Measurements from ENCODE around the gene NAV3. TPM values are rescaled to one million over a fixed set of nuclear protein-coding genes. Genes with fewer than 3 reads are reported as not detected.
"Not testable (repeated sequence)": the region's sequence is repeated elsewhere in the genome, so short reads cannot be mapped to it uniquely, and the experiment has no call there.

Gene NAV3
- total and polyA plus RNA-seq, 5 donors, result 2.0 to 6.8 (median 4.4) TPM

GRCh38 chr12:78229591-78230101 is 399.0 kb downstream of the NAV3 start:
- intact Hi-C loops (cut with DNase I), result no loop called here
- ATAC-seq (no peak), DNase-seq (no peak)
- H3K4me3 ChIP-seq (ENCODE audit: low read length), result no peak overlapping the region
- 35% methylated on average over 4 of the region's 4 CpGs for WGBS
- H3K27me3 ChIP-seq (ENCODE audit: control insufficient read depth, insufficient read depth), result no peaks in the 10 kb centered on the region
- peaks cover 3% of the 10 kb centered on the region for H3K9me3 ChIP-seq (ENCODE audit: control insufficient read depth, low read length)
- H3K4me1 ChIP-seq (ENCODE audit: control insufficient read depth, insufficient read depth, low read length), result no peaks in the 10 kb centered on the region
- no peak overlapping the region for H3K27ac ChIP-seq (ENCODE audit: low read length)

- intact Hi-C loops (cut with DNase I), result no loop called here
- Histone ChIP-seq H3K4me1 (ENCODE audit: control insufficient read depth, insufficient read depth, low read length) (no peaks in the 10 kb centered on the region), H3K27ac (ENCODE audit: low read length) (no peak overlapping the region), H3K27me3 (ENCODE audit: control insufficient read depth, insufficient read depth) (no peaks in the 10 kb centered on the region), H3K9me3 (ENCODE audit: control insufficient read depth, low read length) (peaks cover 2% of the 10 kb centered on the region), H3K4me3 (ENCODE audit: low read length) (no peak overlapping the region)
- ATAC-seq, result no peak
- DNase-seq, result no peak
- WGBS, result 81% methylated on average over 3 of the region's 3 CpGs
Measured at GRCh38 chr12:78232756-78233155, 402.1 kb downstream of the NAV3 start.

- H3K4me3 ChIP-seq (ENCODE audit: low read length), result no peak overlapping the region
- no peaks in the 10 kb centered on the region for H3K4me1 ChIP-seq (ENCODE audit: control insufficient read depth, insufficient read depth, low read length)
- no peaks in the 10 kb centered on the region for H3K9me3 ChIP-seq (ENCODE audit: control insufficient read depth, low read length)
- no peak overlapping the region for H3K27ac ChIP-seq (ENCODE audit: low read length)
- H3K27me3 ChIP-seq (ENCODE audit: control insufficient read depth, insufficient read depth), result no peaks in the 10 kb centered on the region
- DNase-seq (no peak), ATAC-seq (no peak)
- intact Hi-C loops (cut with DNase I), result no loop called here
- 95% methylated on average over 1 of the region's 1 CpG for WGBS
Measured at GRCh38 chr12:78236264-78236663, 405.6 kb downstream of the NAV3 start.

GRCh38 chr12:78239544-78239943 is 408.9 kb downstream of the NAV3 start:
- 67% methylated on average over 3 of the region's 3 CpGs for WGBS
- Histone ChIP-seq H3K4me1 (ENCODE audit: control insufficient read depth, insufficient read depth, low read length) (no peaks in the 10 kb centered on the region), H3K27me3 (ENCODE audit: control insufficient read depth, insufficient read depth) (no peaks in the 10 kb centered on the region), H3K9me3 (ENCODE audit: control insufficient read depth, low read length) (no peaks in the 10 kb centered on the region), H3K4me3 (ENCODE audit: low read length) (no peak overlapping the region), H3K27ac (ENCODE audit: low read length) (no peak overlapping the region)
- DNase-seq, result no peak
- intact Hi-C loops (cut with DNase I), result no loop called here
- ATAC-seq, result no peak

GRCh38 chr12:78240827-78241226 is 410.1 kb downstream of the NAV3 start:
- no peaks in the 10 kb centered on the region for H3K4me1 ChIP-seq (ENCODE audit: control insufficient read depth, insufficient read depth, low read length)
- ATAC-seq (no peak), DNase-seq (no peak)
- 58% methylated on average over 1 of the region's 1 CpG for WGBS
- H3K27me3 ChIP-seq (ENCODE audit: control insufficient read depth, insufficient read depth), result no peaks in the 10 kb centered on the region
- intact Hi-C loops (cut with DNase I), result no loop called here
- H3K4me3 ChIP-seq (ENCODE audit: low read length), result no peak overlapping the region
- no peak overlapping the region for H3K27ac ChIP-seq (ENCODE audit: low read length)
- no peaks in the 10 kb centered on the region for H3K9me3 ChIP-seq (ENCODE audit: control insufficient read depth, low read length)

GRCh38 chr12:78241446-78241845 is 410.8 kb downstream of the NAV3 start:
- WGBS, result 60% methylated on average over 6 of the region's 6 CpGs
- ATAC-seq (no peak), DNase-seq (no peak)
- no peaks in the 10 kb centered on the region for H3K4me1 ChIP-seq (ENCODE audit: control insufficient read depth, insufficient read depth, low read length)
- H3K9me3 ChIP-seq (ENCODE audit: control insufficient read depth, low read length), result no peaks in the 10 kb centered on the region
- no peak overlapping the region for H3K27ac ChIP-seq (ENCODE audit: low read length)
- intact Hi-C loops (cut with DNase I), result no loop called here
- no peak overlapping the region for H3K4me3 ChIP-seq (ENCODE audit: low read length)
- H3K27me3 ChIP-seq (ENCODE audit: control insufficient read depth, insufficient read depth), result no peaks in the 10 kb centered on the region

GRCh38 chr12:78244916-78245507 is 414.3 kb downstream of the NAV3 start:
- H3K4me1 ChIP-seq (ENCODE audit: control insufficient read depth, insufficient read depth, low read length), result no peaks in the 10 kb centered on the region
- DNase-seq, result no peak
- no peak overlapping the region for H3K27ac ChIP-seq (ENCODE audit: low read length)
- H3K9me3 ChIP-seq (ENCODE audit: control insufficient read depth, low read length), result no peaks in the 10 kb centered on the region
- intact Hi-C loops (cut with DNase I), result no loop called here
- no peaks in the 10 kb centered on the region for H3K27me3 ChIP-seq (ENCODE audit: control insufficient read depth, insufficient read depth)
- no peak for ATAC-seq
- H3K4me3 ChIP-seq (ENCODE audit: low read length), result no peak overlapping the region
- WGBS, result 32% methylated on average over 2 of the region's 2 CpGs

- Histone ChIP-seq H3K4me3 (ENCODE audit: low read length) (no peak overlapping the region), H3K9me3 (ENCODE audit: control insufficient read depth, low read length) (no peaks in the 10 kb centered on the region), H3K27ac (ENCODE audit: low read length) (no peak overlapping the region), H3K27me3 (ENCODE audit: control insufficient read depth, insufficient read depth) (no peaks in the 10 kb centered on the region), H3K4me1 (ENCODE audit: control insufficient read depth, insufficient read depth, low read length) (no peaks in the 10 kb centered on the region)
- DNase-seq, result no peak
- WGBS, result 47% methylated on average over 1 of the region's 1 CpG
- intact Hi-C loops (cut with DNase I), result no loop called here
- no peak for ATAC-seq
Measured at GRCh38 chr12:78248321-78248720, 417.6 kb downstream of the NAV3 start.

- no peak overlapping the region for H3K4me3 ChIP-seq (ENCODE audit: low read length)
- no peaks in the 10 kb centered on the region for H3K9me3 ChIP-seq (ENCODE audit: control insufficient read depth, low read length)
- intact Hi-C loops (cut with DNase I), result no loop called here
- no peak for DNase-seq
- WGBS, result 68% methylated on average over 3 of the region's 3 CpGs
- H3K4me1 ChIP-seq (ENCODE audit: control insufficient read depth, insufficient read depth, low read length), result no peaks in the 10 kb centered on the region
- H3K27me3 ChIP-seq (ENCODE audit: control insufficient read depth, insufficient read depth), result no peaks in the 10 kb centered on the region
- no peak overlapping the region for H3K27ac ChIP-seq (ENCODE audit: low read length)
- ATAC-seq, result no peak
Measured at GRCh38 chr12:78249578-78249977, 418.9 kb downstream of the NAV3 start.

GRCh38 chr12:78257662-78258061 is 427.0 kb downstream of the NAV3 start:
- intact Hi-C loops (cut with DNase I); H3K4me3 ChIP-seq (ENCODE audit: low read length); H3K9me3 ChIP-seq (ENCODE audit: control insufficient read depth, low read length); H3K4me1 ChIP-seq (ENCODE audit: control insufficient read depth, insufficient read depth, low read length); H3K27me3 ChIP-seq (ENCODE audit: control insufficient read depth, insufficient read depth); H3K27ac ChIP-seq (ENCODE audit: low read length); ATAC-seq: not testable (repeated sequence)
- 89% methylated on average over 7 of the region's 7 CpGs for WGBS
- peak in 1 of 3 donors; percentile 29 for DNase-seq

- H3K4me1 ChIP-seq (ENCODE audit: control insufficient read depth, insufficient read depth, low read length), result no peaks in the 10 kb centered on the region
- no peaks in the 10 kb centered on the region for H3K27me3 ChIP-seq (ENCODE audit: control insufficient read depth, insufficient read depth)
- no peak overlapping the region for H3K27ac ChIP-seq (ENCODE audit: low read length)
- ATAC-seq, result no peak
- H3K4me3 ChIP-seq (ENCODE audit: low read length), result no peak overlapping the region
- intact Hi-C loops (cut with DNase I), result no loop called here
- DNase-seq, result no peak
- 95% methylated on average over 7 of the region's 7 CpGs for WGBS
- no peaks in the 10 kb centered on the region for H3K9me3 ChIP-seq (ENCODE audit: control insufficient read depth, low read length)
Measured at GRCh38 chr12:78260976-78261375, 430.3 kb downstream of the NAV3 start.

GRCh38 chr12:78261901-78262300 is 431.2 kb downstream of the NAV3 start:
- H3K4me3 ChIP-seq (ENCODE audit: low read length), result no peak overlapping the region
- DNase-seq (no peak), ATAC-seq (no peak)
- H3K27me3 ChIP-seq (ENCODE audit: control insufficient read depth, insufficient read depth), result no peaks in the 10 kb centered on the region
- no peak overlapping the region for H3K27ac ChIP-seq (ENCODE audit: low read length)
- no peaks in the 10 kb centered on the region for H3K4me1 ChIP-seq (ENCODE audit: control insufficient read depth, insufficient read depth, low read length)
- H3K9me3 ChIP-seq (ENCODE audit: control insufficient read depth, low read length), result no peaks in the 10 kb centered on the region
- intact Hi-C loops (cut with DNase I), result no loop called here
- WGBS, result 65% methylated on average over 2 of the region's 2 CpGs

Data from right cardiac atrium (tissue), 5 donors.